HG02885 (cell line): ENCODE results near the gene TCF20.
A peak's percentile ranks its signal among the peaks of the same experiment; 100 is the strongest.

ENCODE experiments used
- ATAC-seq: cut with Tn5 transposase; IDR thresholded peaks from one replicate; pipeline ENCODE4 v1.9.1; 2021; ENCODE audit warnings: mild to moderate bottlenecking; ENCODE audit not compliant: unreplicated experiment, poor library complexity

Gene TCF20

DNA sequence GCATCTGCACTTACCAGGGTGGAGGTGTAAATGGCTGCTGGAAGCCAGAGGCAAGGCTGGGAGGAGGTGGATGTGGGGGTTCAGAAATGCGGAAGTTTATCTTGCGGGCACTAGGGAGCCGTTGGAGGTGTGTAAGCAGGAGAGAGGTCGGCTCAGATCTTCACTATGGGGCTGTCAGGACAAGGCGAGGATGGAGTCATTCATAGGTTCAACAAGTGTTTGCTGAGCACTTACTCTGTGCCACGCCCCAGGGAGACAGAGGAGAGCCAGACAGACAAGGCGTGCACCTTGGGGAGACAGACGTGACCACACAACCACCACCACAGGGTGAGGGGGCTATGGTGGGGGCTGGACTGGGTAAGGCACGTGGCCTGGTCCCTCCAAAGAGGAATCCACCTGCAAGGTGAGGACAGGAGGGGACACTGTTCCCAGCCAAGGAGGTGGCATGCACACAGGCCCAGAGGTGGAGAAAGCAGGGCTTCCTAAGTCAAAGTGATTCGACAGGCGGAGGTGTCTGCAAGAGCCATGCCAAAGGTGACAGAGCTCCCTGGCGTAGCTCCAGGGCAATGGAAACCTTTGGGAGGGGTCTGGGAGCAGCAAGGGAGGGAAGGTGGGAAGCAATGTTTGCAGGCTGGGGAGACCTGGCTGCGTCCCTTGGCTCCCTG lies 30.8 kb upstream of the TCF20 start:
- no peak for ATAC-seq

DNA sequence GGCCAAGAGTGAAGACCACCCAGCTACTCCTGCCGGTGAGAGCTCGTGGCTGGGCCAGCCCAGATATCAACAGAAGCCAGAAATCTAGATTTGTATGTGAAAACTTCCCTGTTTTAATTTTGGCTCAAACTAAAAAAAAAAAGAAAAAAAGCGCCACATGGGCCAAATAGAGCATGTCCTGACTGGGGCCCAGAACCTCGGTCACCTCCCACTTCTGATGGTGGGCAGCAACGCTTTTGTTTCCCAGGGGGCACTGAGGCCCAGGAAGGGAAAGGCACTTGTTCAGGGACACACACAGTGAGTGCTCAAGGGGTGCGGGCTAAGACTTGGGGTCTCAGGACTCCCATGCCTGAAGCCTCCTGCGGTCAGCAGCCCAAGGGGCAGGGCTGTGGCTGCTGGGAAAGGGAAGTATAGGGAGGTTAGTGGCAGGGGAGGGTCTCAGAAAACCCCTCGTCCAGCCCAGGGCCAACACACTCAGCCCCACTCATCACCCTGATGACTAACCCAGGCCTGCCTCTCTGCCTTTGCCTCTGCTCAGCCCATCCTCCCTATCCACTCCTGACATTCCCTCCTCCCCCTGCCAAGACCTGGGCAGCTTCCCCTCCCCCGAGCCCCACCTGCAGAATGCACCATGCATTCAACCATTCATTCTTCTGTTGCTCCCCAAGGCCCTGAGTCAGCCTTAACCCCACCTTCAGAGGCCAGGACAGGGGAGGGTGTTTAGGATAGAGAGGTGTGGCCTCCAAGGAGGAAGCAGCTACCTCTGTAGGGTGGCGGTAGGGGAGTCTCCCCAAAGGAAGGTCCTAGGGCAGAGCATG lies 30.0 kb upstream of the TCF20 start:
- ATAC-seq, result peak; percentile 40

DNA sequence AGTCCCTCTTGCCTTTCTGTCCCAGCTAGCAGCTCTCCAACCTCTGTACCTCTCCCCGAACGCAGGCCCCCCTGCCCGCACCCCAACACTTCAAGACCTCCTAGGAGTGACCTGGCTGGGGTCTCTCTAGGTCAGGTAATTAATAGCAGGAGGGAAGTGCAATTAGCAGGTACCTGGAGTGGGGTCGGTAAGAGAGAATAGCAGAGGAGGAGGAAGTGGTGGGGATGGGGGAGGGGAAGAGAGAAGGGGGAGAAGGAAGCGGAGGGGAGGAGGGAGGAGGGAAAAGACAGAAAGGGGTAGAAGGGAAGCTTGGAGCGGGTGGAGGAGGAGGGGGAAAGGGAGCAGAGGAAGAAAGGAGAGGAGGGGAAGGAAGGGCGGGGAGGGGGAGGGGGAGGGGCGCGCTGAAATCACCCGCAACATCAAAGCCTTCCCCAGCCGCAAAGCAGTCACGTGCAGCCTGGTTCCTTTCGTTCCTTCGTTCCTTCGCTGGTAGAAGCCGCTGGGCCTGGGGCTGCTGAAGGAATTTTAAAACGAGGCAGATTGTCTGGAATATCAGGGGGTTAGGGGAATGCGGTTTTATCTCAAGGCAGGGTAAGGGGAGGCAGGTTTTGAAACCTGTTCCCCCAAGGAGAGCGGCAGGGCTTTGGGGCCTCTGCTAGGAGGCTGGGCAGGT lies 29.3 kb upstream of the TCF20 start:
- ATAC-seq, result no peak

DNA sequence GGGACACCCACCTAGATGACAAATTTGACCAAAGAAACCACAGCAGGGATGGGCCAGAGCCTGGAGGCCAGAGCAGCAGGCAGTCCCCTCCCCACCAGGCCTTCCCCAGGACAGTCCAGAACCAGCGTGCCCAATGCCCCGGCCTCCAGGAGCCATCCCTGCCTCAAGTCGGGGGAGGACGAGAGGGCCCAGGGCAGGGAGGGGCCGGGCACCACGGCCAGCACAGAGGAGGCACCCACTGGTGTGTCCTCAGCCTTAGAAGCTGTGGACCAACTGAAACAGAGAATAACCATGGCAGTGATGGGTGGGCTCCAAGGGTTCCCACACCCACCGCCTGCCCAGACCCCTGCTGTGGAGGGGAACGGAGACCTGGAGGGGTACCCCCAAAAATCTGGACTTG lies 28.3 kb upstream of the TCF20 start:
- ATAC-seq, result no peak

DNA sequence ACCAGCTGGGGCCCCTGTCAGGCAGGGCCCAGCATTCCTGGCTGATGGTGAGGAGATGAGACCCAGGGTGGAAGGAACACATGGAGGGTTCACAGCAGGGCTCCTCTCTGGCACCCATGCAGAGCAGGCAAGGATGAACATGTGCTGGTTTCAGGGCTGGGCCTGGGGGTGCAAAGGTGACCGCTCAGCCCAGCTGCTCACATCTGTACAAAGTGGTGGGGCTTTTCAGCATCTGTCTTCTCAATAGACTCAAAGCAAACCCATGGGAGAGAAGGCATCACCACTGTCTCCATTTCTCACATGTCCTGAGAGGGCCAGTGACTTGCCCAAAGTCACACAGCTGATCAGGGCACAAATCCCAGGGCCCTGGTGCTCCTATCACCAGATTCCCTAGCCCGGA lies 27.3 kb upstream of the TCF20 start:
- ATAC-seq, result no peak

DNA sequence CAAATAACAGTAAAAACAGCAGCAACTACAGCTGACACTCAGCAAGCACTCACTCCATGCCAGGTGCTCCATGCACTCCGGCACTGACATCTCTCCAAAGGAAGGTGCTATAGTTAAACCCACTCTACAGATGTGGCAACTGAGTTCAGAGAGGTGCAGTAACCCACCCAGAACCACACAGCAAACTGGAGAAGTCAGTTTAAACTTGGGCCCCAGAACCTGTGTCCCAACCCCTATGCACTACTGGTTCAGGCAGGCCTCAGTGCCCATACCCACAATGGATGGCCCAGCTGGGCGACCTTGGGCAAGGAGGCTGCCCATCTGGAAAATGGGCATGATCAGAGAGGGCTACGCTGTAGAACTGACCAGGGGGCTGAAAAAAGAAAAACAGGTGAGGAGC lies 26.4 kb upstream of the TCF20 start:
- no peak for ATAC-seq

DNA sequence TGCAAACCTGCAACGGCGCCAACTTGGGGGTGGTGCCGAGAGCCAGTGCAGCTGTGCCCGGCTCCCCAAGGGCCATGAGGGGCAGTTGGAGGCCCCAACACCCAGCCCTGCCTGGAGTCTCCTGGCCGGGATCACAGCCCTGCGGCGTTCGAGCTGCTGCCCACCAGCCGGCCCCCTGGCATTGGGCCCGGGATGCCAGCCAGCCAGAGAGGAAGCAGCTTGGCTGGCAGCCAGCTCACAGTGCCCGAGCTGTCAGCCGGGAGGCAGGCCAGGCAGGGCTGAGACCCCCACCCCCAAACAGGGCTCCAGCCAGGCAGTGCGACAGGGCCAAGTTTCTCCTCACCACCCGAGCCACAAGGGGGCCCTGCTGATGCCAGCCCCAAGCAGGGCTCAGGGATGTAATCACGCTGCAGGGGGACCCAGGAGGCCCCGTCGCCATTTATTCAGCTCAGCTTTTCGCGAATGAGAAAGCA lies 26.0 kb upstream of the TCF20 start:
- no peak for ATAC-seq

DNA sequence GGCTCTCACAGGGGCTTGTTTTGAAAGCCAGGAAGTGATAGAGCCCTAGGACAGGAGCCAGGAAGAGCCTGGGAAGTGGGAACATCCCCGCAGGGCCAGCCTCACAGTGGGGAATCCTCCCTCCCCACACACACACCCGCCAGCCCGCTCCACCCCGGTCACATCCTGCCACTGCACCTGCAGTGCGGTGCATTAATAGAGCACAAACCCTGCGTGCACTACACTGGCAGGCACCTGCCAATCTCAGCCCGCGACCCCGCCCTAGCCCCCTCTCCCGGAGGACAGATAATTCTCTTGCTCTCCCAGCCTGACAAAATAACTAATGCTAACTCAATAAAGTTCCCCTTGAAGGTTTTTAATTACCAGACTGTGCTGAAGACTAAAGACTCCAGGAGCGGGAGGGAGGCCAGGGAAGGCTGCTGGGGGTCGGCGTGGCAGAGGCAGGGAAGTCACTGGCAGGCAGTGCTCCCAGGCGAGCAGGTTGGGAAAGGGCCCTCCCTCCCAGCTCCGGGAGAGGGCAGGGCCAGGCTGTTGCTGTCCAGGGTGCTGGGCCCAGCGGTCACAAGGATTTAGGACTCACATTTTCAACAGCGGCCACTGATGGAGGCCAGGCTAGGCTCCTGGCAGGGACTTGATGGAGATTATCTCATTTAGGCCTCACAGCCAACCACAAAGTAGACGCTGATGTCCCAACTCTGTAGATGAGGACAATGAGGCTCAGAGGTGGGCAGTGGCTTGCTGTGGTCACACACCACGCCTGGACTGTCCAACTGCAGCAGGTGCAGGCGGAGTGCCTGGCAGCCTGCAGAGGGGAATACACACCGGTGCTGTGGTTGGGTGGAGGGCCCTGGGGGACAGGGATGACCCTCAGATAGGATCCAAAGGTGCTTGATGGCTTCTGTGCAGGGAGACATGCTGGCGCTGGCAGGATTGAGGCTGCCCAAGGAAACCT lies 23.9 kb upstream of the TCF20 start:
- ATAC-seq, result no peak

DNA sequence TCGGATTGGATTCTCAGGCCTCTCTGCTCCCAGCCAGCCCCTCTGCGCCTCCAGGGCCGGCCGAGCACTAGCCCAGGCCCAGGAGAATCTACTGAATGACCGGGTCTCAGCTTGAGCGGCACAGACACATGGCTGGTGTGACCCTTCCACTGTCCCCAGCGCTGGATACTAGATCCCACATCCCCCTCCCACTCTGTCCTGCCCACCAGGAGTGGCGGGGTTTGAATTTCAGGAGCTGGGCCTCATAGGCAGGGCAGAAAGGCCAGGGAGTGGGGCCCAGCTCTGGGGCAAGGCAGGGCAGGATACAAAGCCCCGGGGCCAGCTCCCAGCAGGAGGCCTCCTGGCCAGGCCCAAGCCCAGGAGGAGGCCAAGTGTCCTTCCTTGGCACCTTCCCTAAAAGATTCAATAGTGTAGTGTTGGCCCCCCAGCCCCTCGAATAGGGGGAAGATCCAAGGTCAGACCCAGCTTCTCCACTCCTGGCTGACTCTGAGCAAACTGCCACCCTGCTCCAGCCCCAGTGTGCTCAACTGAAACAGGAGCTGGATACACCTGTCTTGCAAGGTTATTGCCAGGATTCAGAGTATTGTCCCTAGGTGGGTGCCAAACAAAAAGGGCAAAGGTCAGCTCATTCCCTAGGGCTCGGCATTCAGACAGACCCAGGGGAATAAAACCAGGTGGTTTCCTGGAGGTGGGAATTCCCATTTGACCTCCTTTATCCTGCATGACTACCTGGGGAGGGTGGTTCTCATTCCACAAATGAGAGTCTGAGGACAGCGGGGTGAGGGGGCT lies 22.5 kb upstream of the TCF20 start:
- ATAC-seq, result no peak

DNA sequence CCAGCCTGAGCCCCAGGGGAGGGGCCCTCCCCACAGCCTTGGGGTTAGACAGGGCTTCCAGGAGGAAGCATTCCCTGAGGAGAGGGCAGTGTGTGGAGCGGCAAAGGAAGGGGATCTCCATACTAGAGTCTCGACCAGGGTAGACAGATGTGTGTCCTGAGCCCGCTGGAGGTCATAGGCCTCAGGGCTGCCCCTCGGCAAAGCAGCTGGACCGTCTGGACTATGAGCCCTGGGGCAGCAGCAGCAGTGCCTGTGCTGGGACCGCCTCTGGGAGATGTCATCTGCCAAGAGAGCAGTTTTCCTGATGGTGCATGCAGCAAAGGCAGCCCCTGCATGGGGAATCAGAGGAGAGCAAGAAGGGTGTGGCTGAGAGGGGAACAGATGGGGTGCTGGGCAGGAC lies 20.8 kb upstream of the TCF20 start:
- ATAC-seq, result no peak

DNA sequence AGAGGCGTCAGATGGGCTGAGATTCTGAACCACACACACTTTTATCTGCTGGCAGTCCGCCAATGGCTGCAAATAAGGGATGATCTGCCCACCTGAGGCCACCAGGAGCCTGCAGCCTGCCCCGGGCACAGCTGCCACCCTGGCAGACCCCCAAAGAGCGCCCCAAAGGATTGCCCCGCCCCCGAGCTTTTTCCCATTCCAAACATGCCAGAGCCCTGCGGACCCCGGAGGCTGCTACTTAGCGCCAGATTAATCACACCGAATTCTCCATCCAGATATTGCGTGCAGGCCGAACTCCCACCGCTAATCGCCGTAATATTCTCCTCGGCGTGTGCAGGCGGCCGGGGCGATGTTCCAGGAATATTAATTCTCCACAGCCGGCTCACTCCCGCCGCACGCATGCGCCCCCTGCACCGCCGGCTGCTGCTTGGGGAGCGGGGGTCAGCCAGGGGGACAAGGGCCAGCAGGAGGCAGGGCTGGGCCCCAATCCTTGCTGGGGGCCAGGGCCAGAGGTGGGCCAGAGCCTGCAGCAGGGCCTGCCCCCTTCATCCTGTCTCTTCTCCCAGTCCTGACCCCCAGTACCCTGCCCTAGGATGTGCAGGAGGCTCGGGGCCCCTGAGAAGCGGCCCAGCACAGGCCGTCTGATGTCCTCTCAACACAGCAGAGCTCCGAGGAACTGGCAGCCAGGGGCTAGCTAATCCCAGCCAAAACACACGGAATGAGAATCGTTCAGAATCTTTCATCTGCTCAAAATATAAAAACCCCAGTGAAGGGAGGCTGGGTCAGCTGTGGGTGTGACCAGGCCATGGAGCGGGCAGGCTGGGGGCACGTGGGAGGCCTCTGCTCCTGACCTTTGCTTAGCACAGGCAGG lies 19.5 kb upstream of the TCF20 start:
- ATAC-seq, result no peak

DNA sequence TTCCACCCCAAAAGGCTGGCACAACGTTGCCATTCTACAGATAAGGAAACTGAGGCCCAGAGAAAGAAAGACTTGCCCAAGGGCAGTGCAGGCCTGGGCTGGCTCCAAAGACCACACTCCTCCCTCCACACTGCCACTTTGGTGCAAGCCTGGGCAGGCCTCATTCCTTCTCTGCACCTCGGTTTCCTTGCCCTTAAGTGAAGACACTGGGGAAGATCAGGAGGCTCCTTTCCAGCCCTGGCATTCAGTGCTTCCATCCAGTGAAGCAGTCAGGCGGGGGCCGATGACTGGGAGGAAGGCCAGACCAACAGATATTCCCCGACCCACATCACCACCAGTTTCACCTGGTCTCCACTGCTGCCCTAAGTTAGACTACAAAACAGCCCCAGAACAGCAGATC lies 18.3 kb upstream of the TCF20 start:
- ATAC-seq, result no peak

DNA sequence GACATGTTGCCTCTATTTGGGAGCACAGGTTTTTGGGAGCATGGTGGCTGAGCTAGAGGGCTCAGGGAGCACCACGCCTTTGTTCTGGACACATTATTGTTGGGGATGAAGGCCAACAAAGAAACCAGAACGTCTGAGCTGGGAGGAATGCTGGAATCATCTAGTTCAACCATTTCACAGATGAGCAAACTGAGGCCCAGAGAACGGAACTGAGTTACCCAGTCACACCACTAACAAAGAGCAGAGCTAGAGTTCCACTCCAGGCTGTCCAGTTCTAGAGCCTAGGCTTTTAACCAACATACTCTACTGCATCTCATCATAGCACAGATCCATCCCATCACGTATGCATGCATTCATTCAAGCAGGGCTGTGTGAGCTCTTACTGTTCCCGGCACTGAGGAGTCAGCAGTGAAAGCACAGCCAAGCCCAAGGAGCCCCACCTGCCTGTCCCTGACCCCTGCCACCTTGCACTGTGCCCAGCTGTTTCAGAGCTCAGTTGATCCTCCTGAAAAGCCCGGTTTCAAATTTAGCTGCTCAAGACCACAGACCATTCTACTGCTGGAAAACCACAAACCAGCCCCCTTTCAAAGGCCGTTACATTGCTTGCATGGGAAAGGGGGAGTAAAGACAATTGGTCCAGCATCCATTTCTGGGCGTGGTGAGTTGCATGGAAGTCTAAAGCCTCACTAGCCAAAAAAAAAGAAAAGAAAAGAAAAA lies 16.9 kb upstream of the TCF20 start:
- ATAC-seq, result no peak

DNA sequence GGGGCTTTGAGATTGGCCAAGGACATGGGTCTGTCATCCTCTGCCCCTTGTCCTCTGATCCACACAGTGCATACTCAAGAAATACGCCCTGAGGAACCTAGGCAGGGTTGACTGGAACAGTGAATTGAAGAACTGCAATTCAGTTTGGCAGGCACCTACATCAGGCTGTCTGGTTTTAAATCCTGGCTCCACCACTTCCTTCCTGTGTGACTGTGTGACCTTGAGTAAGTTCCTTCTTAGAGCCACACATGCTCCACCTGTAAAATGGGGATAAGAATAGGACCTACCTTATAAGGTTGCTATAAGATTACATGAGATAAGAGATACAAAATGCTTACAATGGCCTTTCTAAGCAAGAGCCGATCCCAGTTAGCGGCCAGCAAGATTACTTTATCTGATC lies 15.8 kb upstream of the TCF20 start:
- ATAC-seq, result no peak

DNA sequence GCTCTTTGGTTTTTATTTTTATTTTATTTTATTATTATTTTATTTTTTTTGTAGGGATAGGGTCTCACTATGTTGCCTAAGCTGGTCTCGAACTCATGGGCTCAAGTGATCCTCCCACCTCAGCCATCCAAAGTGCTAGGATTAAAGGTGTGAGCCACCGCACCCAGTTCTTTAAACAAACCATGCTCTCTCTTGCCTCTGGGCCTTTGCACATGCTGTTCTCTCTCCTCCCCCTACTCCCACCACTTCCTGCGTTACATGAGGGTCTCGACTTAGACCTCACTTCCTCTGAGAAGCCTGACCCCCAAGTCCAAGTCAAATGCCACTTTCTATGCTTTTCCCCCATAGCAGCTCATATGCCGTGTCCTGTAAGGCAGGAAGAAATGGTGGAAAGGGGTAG lies 15.2 kb upstream of the TCF20 start:
- no peak for ATAC-seq

DNA sequence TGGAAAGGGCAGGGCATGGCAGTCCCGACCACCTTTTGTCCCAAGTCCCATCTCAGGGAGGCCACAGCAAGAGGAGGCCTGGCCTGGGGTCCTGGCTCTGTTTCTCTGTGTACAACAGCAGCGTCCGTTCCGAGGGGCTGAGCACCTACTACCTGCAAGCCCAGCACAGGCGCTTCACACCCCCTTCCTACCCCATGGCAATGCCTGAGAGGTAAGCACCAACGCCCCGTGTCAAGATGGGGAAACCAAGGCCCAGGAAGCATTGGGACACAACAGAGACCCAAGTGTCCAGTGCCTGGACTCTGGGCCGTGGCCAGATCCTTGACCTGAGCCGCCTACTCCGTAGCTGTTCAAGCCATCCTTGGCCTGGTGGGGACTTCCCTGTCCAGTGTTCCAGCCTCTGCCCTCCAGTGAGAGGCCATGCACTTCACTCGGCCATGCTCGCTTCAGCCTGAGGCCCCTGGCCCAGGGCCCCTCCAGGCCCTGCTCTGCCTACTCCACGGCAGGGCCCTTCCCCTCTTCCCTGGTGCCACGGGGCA lies 14.3 kb upstream of the TCF20 start:
- ATAC-seq, result no peak

DNA sequence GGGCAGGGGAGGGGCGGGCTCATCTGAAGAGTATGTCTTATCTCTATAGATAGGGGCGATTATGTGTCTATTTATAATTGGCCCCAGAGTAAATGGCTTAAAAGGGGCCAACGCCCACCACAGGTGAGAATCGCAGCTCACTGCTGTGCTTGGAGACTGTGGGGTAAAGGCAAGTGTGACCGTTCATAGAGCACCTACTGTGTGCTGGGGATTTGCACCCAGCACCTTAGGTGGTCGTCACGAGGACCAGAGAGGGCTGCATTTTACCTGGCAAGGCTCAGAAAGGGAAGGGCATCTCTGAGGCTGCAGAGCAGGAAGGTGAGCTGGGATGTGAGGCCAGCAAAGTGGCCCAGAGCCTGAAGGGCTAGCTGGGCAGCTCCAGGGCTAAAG lies 13.7 kb upstream of the TCF20 start:
- ATAC-seq, result no peak
